ENCODE results near the gene TRIM32. TPM values are rescaled to one million over a fixed set of nuclear protein-coding genes. Genes with fewer than 3 reads are reported as not detected.
A peak's percentile ranks its signal among the peaks of the same experiment; 100 is the strongest.

The TRIM32 gene
- total and polyA plus RNA-seq, 8 donors: 2.4 to 18.2 (median 8.1) TPM

DNA sequence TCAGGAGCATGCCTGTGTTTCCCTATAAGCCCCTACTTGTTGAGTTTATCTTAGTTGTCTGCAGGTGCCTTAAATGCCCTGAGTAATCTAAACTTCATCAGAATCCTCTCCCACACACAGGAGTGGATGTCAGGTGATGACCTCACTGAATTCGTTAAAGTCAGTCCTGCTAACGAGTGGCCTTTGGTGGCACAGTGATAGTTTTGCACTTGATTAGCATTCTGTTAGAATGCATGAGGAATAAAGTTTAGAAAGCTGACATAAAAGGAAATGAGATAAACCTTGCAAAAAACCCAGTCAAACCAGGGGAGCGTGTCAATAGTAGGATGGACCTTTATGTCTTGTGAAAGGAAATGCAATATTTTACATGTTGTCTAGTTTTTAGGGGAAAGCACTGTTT is 4.5 kb downstream of the TRIM32 start:
- FAIRE-seq: no peak

DNA sequence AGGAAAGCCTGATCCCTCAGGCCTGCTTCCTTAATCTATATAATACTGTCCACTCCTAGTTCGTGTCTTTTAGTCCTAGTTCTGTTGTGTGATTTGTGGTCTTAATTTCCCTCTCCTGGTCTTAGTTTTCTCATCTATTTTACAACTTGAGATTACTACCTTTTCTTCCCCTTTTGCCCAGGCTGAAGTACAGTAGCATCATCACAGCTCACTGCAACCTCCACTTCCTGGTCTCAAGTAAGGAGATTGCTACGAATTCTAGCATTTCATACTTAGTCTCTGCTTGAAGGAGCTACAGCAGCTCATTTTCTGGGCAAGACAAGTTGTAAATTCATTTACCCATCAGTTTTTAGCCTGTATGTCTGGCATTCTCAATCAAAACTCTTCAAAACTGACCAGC is 5.5 kb downstream of the TRIM32 start:
- Histone ChIP-seq H3K27me3 (no peaks in the 10 kb centered on the region), H3K9me3 (no peaks in the 10 kb centered on the region), H3K36me3 (peaks cover 0 to under 1% (median 0%) of the 10 kb centered on the region in 3 donors), H3K4me3 (no peak overlapping the region), H3K4me1 (peaks cover 17 to 52% (median 23%) of the 10 kb centered on the region in 3 donors), H3K27ac (no peak overlapping the region)
- intact Hi-C loops (cut with DNase I): no loop called here
- no peak for DNase-seq
- no peak for ATAC-seq
- WGBS, 2 donors: 59 to 67% methylated on average over 2 of the region's 2 CpGs
- no peak for FAIRE-seq
- TF ChIP-seq, protein P1, sequence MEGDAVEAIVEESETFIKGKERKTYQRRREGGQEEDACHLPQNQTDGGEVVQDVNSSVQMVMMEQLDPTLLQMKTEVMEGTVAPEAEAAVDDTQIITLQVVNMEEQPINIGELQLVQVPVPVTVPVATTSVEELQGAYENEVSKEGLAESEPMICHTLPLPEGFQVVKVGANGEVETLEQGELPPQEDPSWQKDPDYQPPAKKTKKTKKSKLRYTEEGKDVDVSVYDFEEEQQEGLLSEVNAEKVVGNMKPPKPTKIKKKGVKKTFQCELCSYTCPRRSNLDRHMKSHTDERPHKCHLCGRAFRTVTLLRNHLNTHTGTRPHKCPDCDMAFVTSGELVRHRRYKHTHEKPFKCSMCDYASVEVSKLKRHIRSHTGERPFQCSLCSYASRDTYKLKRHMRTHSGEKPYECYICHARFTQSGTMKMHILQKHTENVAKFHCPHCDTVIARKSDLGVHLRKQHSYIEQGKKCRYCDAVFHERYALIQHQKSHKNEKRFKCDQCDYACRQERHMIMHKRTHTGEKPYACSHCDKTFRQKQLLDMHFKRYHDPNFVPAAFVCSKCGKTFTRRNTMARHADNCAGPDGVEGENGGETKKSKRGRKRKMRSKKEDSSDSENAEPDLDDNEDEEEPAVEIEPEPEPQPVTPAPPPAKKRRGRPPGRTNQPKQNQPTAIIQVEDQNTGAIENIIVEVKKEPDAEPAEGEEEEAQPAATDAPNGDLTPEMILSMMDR (IDR thresholded peaks at IDR 0.05): no peak

More for the DNA sequence above, 4.5 kb downstream of the TRIM32 start:
- TF ChIP-seq, protein P1 (IDR thresholded peaks at IDR 0.05): no peak
- no peaks in the 10 kb centered on the region for H3K27me3 ChIP-seq
- DNase-seq (no peak), ATAC-seq (no peak)
- intact Hi-C loops (cut with DNase I): no loop called here
- H3K9me3 ChIP-seq: no peaks in the 10 kb centered on the region
- H3K27ac ChIP-seq: no peak overlapping the region
- no peak overlapping the region for H3K4me3 ChIP-seq
- 77 to 88% methylated on average over 3 of the region's 3 CpGs for WGBS, 2 donors
- peaks cover 17 to 53% (median 23%) of the 10 kb centered on the region in 3 donors for H3K4me1 ChIP-seq
- no peaks in the 10 kb centered on the region for H3K36me3 ChIP-seq

DNA sequence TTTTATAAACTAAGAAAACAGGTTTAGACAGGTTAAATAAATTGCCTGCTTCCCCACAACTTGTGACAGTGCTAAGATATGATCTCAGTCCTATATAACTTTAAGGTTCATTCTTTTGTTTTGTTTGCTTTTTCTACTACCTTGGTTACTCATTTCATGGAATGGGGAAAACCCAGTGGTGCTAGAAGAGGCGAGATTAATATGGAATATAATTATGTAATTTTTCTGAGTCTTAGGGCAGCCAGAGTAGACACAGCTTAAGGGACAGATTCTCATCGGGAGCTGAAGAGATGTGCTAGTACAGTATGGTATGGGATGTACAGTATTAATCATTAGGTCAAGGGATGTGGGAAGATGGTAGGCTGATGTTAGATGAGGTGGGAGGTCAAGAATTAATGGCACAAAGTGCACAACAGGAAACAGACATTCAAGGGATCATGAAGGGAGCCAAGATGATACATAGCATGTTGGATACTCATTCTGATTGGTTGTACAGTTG is 6.2 kb downstream of the TRIM32 start:
- ATAC-seq (peak in 3 of 4 donors; percentile 6 to 44 (median 41)), FAIRE-seq (no peak), DNase-seq (no peak)
- Histone ChIP-seq H3K9me3 (no peaks in the 10 kb centered on the region), H3K4me3 (no peak overlapping the region), H3K36me3 (peaks cover 0 to 7% (median 0%) of the 10 kb centered on the region in 3 donors), H3K27ac (peak overlapping the region in 1 of 4 donors; percentile 40), H3K27me3 (no peaks in the 10 kb centered on the region), H3K4me1 (peaks cover 17 to 48% (median 23%) of the 10 kb centered on the region in 3 donors)
- intact Hi-C loops (cut with DNase I): no loop called here
- TF ChIP-seq, protein P1 (IDR thresholded peaks at IDR 0.05): no peak
- 42 to 46% methylated on average over 2 of the region's 2 CpGs for WGBS, 2 donors

DNA sequence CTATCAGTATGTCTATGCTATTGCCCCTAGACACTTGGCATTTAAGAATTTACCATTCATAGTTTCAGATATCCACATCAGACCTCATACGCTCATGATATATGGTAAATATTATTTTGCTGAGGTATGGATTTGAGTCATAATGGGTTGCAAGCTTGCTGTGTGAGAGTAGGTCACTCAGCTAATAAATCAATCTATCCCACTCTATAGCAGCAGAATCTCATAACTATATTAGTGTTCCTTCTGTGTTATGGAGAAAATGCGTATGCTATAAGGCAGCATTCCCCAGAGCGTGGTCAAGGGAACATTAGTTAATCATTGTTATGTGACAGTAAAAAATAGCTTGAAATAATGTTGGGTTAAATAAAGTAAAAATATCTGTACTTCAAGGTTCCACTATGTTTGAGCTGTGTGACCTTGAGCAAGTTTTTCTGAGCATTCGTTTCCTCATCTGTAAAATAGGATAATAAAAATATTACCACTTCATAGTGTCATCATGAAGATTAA is 7.7 kb downstream of the TRIM32 start:
- H3K4me1 ChIP-seq: peaks cover 17 to 44% (median 17%) of the 10 kb centered on the region in 3 donors
- no peaks in the 10 kb centered on the region for H3K9me3 ChIP-seq
- DNase-seq (no peak), ATAC-seq (peak; percentile 26 to 58 (median 46)), FAIRE-seq (no peak)
- 41 to 42% methylated on average over 4 of the region's 4 CpGs for WGBS, 2 donors
- TF ChIP-seq, protein P1 (IDR thresholded peaks at IDR 0.05): no peak
- intact Hi-C loops (cut with DNase I): no loop called here
- peak overlapping the region in 1 of 4 donors; percentile 10 for H3K27ac ChIP-seq
- no peaks in the 10 kb centered on the region for H3K27me3 ChIP-seq
- no peak overlapping the region for H3K4me3 ChIP-seq
- H3K36me3 ChIP-seq: peaks cover 4 to 22% (median 6%) of the 10 kb centered on the region in 3 donors

DNA sequence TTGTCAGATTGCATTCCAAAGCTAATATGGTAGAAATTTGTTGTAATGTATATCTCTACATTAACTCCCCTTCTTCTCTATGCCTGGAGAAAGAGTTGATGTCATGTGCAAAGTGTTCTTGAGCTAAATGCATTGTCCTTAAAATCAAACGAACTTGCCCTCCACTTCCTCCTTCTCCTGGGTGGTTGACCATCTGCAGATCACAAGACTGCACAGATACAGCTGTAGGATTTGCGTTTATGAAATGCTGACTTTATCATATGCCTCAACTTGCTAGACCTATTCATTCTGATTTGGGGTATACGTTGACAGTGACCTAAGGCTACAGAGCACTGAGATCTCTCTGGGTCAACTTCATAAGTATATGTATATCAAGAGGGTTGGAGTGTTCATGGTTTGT is 8.3 kb downstream of the TRIM32 start:
- Histone ChIP-seq H3K4me3 (no peak overlapping the region), H3K9me3 (no peaks in the 10 kb centered on the region), H3K4me1 (peaks cover 17 to 44% (median 17%) of the 10 kb centered on the region in 3 donors), H3K36me3 (peaks cover 4 to 22% (median 6%) of the 10 kb centered on the region in 3 donors), H3K27ac (peak overlapping the region in 1 of 4 donors; percentile 10), H3K27me3 (no peaks in the 10 kb centered on the region)
- intact Hi-C loops (cut with DNase I): no loop called here
- TF ChIP-seq, protein P1 (IDR thresholded peaks at IDR 0.05): no peak
- no peak for FAIRE-seq
- peak in 1 of 4 donors; percentile 28 for ATAC-seq
- 37 to 45% methylated on average over 3 of the region's 3 CpGs for WGBS, 2 donors
- DNase-seq: no peak
